Measurements from ENCODE around the gene OXER1.

GRCh38 chr2:42791606-42792005 is 27.7 kb upstream of the OXER1 start:
- TF ChIP-seq EZH2 (IDR thresholded peaks at IDR 0.05) (no peak), POLR2AphosphoS5 (IDR thresholded peaks at IDR 0.05; ENCODE audit: borderline replicate concordance, low read depth, low read length) (no peak), FOXP2 (optimal IDR thresholded peaks at IDR 0.05; ENCODE audit: control extremely low read depth, extremely low read length, insufficient read depth) (no peak)

All from SK-N-MC (cell line).